ENCODE results near the gene PIK3AP1. TPM values are rescaled to one million over a fixed set of nuclear protein-coding genes. Genes with fewer than 3 reads are reported as not detected.
"Not testable (repeated sequence)": the region's sequence is repeated elsewhere in the genome, so short reads cannot be mapped to it uniquely, and the experiment has no call there.

PIK3AP1 gene
- total RNA-seq, 3 donors from 2014 or later = 9.8 to 26.9 (median 14.2) TPM

- Histone ChIP-seq H3K9me3 (no peaks in the 10 kb centered on the region), H3K4me1 (no peaks in the 10 kb centered on the region), H3K27me3 (no peaks in the 10 kb centered on the region), H3K36me3 (no peaks in the 10 kb centered on the region), H3K4me3 (no peak overlapping the region), H3K27ac (no peak overlapping the region)
- no peak for DNase-seq (ENCODE audit: low spot score in 2 of 2)
- intact Hi-C loops (cut with DNase I; ENCODE audit: low total_unique reads) = no loop called here
- TF ChIP-seq CTCF (IDR thresholded peaks at IDR 0.05) = no peak
- TF ChIP-seq POLR2AphosphoS5 (IDR thresholded peaks at IDR 0.05) = no peak
- TF ChIP-seq POLR2A (IDR thresholded peaks at IDR 0.05) = no peak
Measured at GRCh38 chr10:96701265-96701664, 19.0 kb downstream of the PIK3AP1 start.

- Histone ChIP-seq H3K36me3 (no peaks in the 10 kb centered on the region), H3K4me3 (no peak overlapping the region), H3K4me1 (no peaks in the 10 kb centered on the region), H3K27me3 (no peaks in the 10 kb centered on the region), H3K9me3 (no peaks in the 10 kb centered on the region), H3K27ac (no peak overlapping the region)
- no peak for DNase-seq (ENCODE audit: low spot score in 2 of 2)
- intact Hi-C loops (cut with DNase I; ENCODE audit: low total_unique reads) = no loop called here
- TF ChIP-seq POLR2A (IDR thresholded peaks at IDR 0.05) (no peak), CTCF (IDR thresholded peaks at IDR 0.05) (no peak), POLR2AphosphoS5 (IDR thresholded peaks at IDR 0.05) (no peak)
Measured at GRCh38 chr10:96700374-96701099, 19.8 kb downstream of the PIK3AP1 start.

GRCh38 chr10:96699613-96700012 lies 20.7 kb downstream of the PIK3AP1 start:
- H3K4me3 ChIP-seq = no peak overlapping the region
- no peaks in the 10 kb centered on the region for H3K27me3 ChIP-seq
- intact Hi-C loops (cut with DNase I; ENCODE audit: low total_unique reads) = loop anchor here (5.0 kb wide), 1 partner anchor 812 kb away; no protein-coding TSS in a partner anchor
- no peak for DNase-seq (ENCODE audit: low spot score in 2 of 2)
- no peaks in the 10 kb centered on the region for H3K36me3 ChIP-seq
- TF ChIP-seq POLR2AphosphoS5 (IDR thresholded peaks at IDR 0.05) (no peak), CTCF (IDR thresholded peaks at IDR 0.05) (no peak), POLR2A (IDR thresholded peaks at IDR 0.05) (no peak)
- H3K4me1 ChIP-seq = no peaks in the 10 kb centered on the region
- H3K27ac ChIP-seq = no peak overlapping the region
- no peaks in the 10 kb centered on the region for H3K9me3 ChIP-seq

- H3K4me3 ChIP-seq; H3K4me1 ChIP-seq; DNase-seq (ENCODE audit: low spot score in 2 of 2); H3K27me3 ChIP-seq; H3K36me3 ChIP-seq; H3K27ac ChIP-seq; H3K9me3 ChIP-seq: not testable (repeated sequence)
- intact Hi-C loops (cut with DNase I; ENCODE audit: low total_unique reads) = loop anchor here (5.0 kb wide), 1 partner anchor 811 kb away; no protein-coding TSS in a partner anchor
Measured at GRCh38 chr10:96698305-96698704, 22.0 kb downstream of the PIK3AP1 start.

- no peaks in the 10 kb centered on the region for H3K4me1 ChIP-seq
- no peak overlapping the region for H3K27ac ChIP-seq
- H3K9me3 ChIP-seq = no peaks in the 10 kb centered on the region
- no peaks in the 10 kb centered on the region for H3K36me3 ChIP-seq
- no peaks in the 10 kb centered on the region for H3K27me3 ChIP-seq
- no peak for TF ChIP-seq POLR2A (IDR thresholded peaks at IDR 0.05)
- no peak for TF ChIP-seq CTCF (IDR thresholded peaks at IDR 0.05)
- no peak for TF ChIP-seq POLR2AphosphoS5 (IDR thresholded peaks at IDR 0.05)
- intact Hi-C loops (cut with DNase I; ENCODE audit: low total_unique reads) = loop anchor here (5.0 kb wide), 1 partner anchor 810 kb away; no protein-coding TSS in a partner anchor
- DNase-seq (ENCODE audit: low spot score in 2 of 2) = no peak
- no peak overlapping the region for H3K4me3 ChIP-seq
Measured at GRCh38 chr10:96697438-96697837, 22.9 kb downstream of the PIK3AP1 start.
